HepG2 (cell line): ENCODE results near the gene SNPH. TPM values are rescaled to one million over a fixed set of nuclear protein-coding genes. Genes with fewer than 3 reads are reported as not detected.
A peak's percentile ranks its signal among the peaks of the same experiment; 100 is the strongest.
"Not testable (repeated sequence)": the region's sequence is repeated elsewhere in the genome, so short reads cannot be mapped to it uniquely, and the experiment has no call there.

Source experiments
- ATAC-seq: fragments of 200-7000 bp; cut with Tn5 transposase; 3 replicates; pipeline ENCODE4 v1.9.1; 2020; ENCODE audit warnings: mild to moderate bottlenecking, moderate library complexity
- BruUV-seq: library from RNA; stranded (reverse); fragments of 400-500 nt; replicated peaks from 2 replicates; lab custom pipeline; 2021; lab: Mats Ljungman, UMichigan
- CTCF ChIA-PET: fragments of 300-600 bp; formaldehyde crosslinking; extraction: SDS; loops from one replicate; lab custom pipeline; 2021; ENCODE audit warnings: low total read pairs, inconsistent platforms, low intra/inter-chr PET ratio; lab: Yijun Ruan, JAX
- POLR2A ChIA-PET: fragments of 350-600 bp; sonication (Branson Sonifier 250); formaldehyde crosslinking; loops from one replicate; lab custom pipeline; 2020; ENCODE audit warnings: antibody characterized with exemption, inconsistent platforms; lab: Yijun Ruan, JAX
- DNase-seq: peaks from one replicate; pipeline ENCODE4 v3.0.0-alpha.2; 2015; ENCODE audit warnings: low spot score
- FAIRE-seq: peaks from 3 replicates; lab custom pipeline; 2011; peaks lifted over from hg19 to GRCh38; lab: Jason Lieb, UNC
- H2AFZ ChIP-seq: one replicate; pipeline ENCODE4 v1.6.1; 2011; ENCODE audit warnings: low read length, inconsistent platforms
- H3K27ac ChIP-seq: fragments of 300-600 bp; 3 replicates; pipeline ENCODE4 v1.8.0; 2011; ENCODE audit warnings: mixed run types, mild to moderate bottlenecking, mixed read lengths, low read length, inconsistent platforms; ENCODE audit not compliant: insufficient read depth; ENCODE audit errors: extremely low read length
- H3K27me3 ChIP-seq, 2 experiments: fragments of 200-600 bp in 1 of 2; 2 replicates in 1 of 2; 3 replicates in 1 of 2; pipeline versions ENCODE4 v1.6.0 to v1.8.0; 2011; ENCODE audit warnings: low read length in 2 of 2, mild to moderate bottlenecking in 2 of 2, moderate library complexity in 2 of 2, inconsistent platforms in 1 of 2; ENCODE audit not compliant: insufficient read depth in 2 of 2, control insufficient read depth in 1 of 2
- H3K36me3 ChIP-seq, 2 experiments: fragments of 200-600 bp in 1 of 2; replicated peaks in 1 of 2; 2 replicates in 1 of 2; 3 replicates in 1 of 2; pipeline versions ENCODE4 v1.5.1 to v1.8.0; 2011; ENCODE audit warnings: low read length in 2 of 2, inconsistent platforms in 1 of 2; ENCODE audit not compliant: insufficient read depth in 2 of 2, control insufficient read depth in 1 of 2
- H3K4me1 ChIP-seq: 2 replicates; pipeline ENCODE4 v1.5.1; 2012; ENCODE audit warnings: low read length, inconsistent platforms; ENCODE audit not compliant: insufficient read depth
- H3K4me2 ChIP-seq: 2 replicates; pipeline ENCODE4 v1.6.0; 2011; ENCODE audit warnings: low read depth, low read length, inconsistent platforms
- H3K4me3 ChIP-seq, 3 experiments: fragments of 200-600 bp in 1 of 3; sonication (generic), shearing (Covaris generic) in 1 of 3; replicated peaks in 1 of 3; 2 replicates each; pipeline ENCODE4 v1.5.1; 2011 to 2016; ENCODE audit warnings: low read length in 3 of 3, inconsistent platforms in 2 of 3, low read depth in 2 of 3, mild to moderate bottlenecking in 2 of 3, control low read depth in 1 of 3, mixed read lengths in 1 of 3; ENCODE audit not compliant: insufficient read depth in 1 of 3
- H3K79me2 ChIP-seq: one replicate; pipeline ENCODE4 v1.6.1; 2011; ENCODE audit warnings: low read length, inconsistent platforms; ENCODE audit not compliant: insufficient read depth
- H3K9ac ChIP-seq: 2 replicates; pipeline ENCODE4 v1.6.0; 2011; ENCODE audit warnings: mild to moderate bottlenecking, low read depth, low read length, inconsistent platforms; ENCODE audit not compliant: insufficient read depth
- H3K9me3 ChIP-seq: 2 replicates; pipeline ENCODE4 v1.5.1; 2012; ENCODE audit warnings: mild to moderate bottlenecking, low read length
- H4K20me1 ChIP-seq: 2 replicates; pipeline ENCODE4 v1.6.0; 2011; ENCODE audit warnings: inconsistent platforms, mild to moderate bottlenecking, low read length, moderate library complexity; ENCODE audit not compliant: insufficient read depth
- EEA1 ChIP-seq: sonication (generic); formaldehyde crosslinking; IDR thresholded peaks from 2 replicates; pipeline ENCODE4 v1.5.1; 2020; ENCODE audit warnings: mild to moderate bottlenecking, missing genetic modification reagents, borderline replicate concordance
- NRL ChIP-seq: sonication (generic); formaldehyde crosslinking; IDR thresholded peaks from 2 replicates; pipeline ENCODE4 v1.5.0; 2020; ENCODE audit warnings: missing genetic modification reagents, mild to moderate bottlenecking, moderate library complexity, borderline replicate concordance
- PATZ1 ChIP-seq: sonication (generic); formaldehyde crosslinking; IDR thresholded peaks from 2 replicates; pipeline ENCODE4 v1.4.0; 2020; ENCODE audit warnings: missing genetic modification reagents
- SMAD1 ChIP-seq: sonication (generic); formaldehyde crosslinking; IDR thresholded peaks from 2 replicates; pipeline ENCODE4 v1.4.0; 2020; ENCODE audit warnings: missing genetic modification reagents, low read depth, mild to moderate bottlenecking, borderline replicate concordance
- ZNF281 ChIP-seq: sonication (generic); formaldehyde crosslinking; IDR thresholded peaks from 2 replicates; pipeline ENCODE4 v1.4.0; 2020; ENCODE audit warnings: missing genetic modification reagents, borderline replicate concordance
- ZNF687 ChIP-seq: sonication (generic); formaldehyde crosslinking; IDR thresholded peaks from 2 replicates; pipeline ENCODE4 v1.5.1; 2020; ENCODE audit warnings: mild to moderate bottlenecking, missing genetic modification reagents, moderate library complexity
- WGBS: methylation state at CpG from one replicate; pipeline ENCODE4 v1.1.6; 2017; ENCODE audit warnings: low lambda C conversion rate; 5-methylcytosine and 5-hydroxymethylcytosine counted together
- in situ Hi-C: cut with HindIII; loops from 2 replicates; pipeline ENCODE4 v1.10.0; 2017; ENCODE audit warnings: low pct_unique_long_range_greater_than_20kb; ENCODE audit not compliant: extremely low pct_ligation_motif_present
- intact Hi-C: fragments of 100-400 bp; cut with micrococcal nuclease; formaldehyde crosslinking; loops from one replicate; pipeline ENCODE4 v1.10.0; 2022; ENCODE audit not compliant: unreplicated experiment
- polyA plus RNA-seq, 8 experiments: library from polyadenylated mRNA; depleted of rRNA in 3 of 8; stranded (reverse) in 7 of 8; unstranded in 1 of 8; fragments of >200 nt; fragmentation: Illumina TruSeq in 4 of 8; extraction: Trizol in 4 of 8; gene quantifications; 2 replicates each; pipeline versions ENCODE4 v1.2.1 to v1.2.3, GENCODE V29; 2011 to 2016; ENCODE audit warnings: low read depth in 4 of 8, missing spikeins in 1 of 8, mixed read lengths in 1 of 8; ENCODE audit not compliant: insufficient read depth in 1 of 8
- total RNA-seq, 5 experiments: library from RNA; depleted of rRNA; stranded (reverse); fragments of >200 nt; fragmentation: Illumina TruSeq; extraction: Trizol; gene quantifications; 2 replicates each; pipeline ENCODE4 v1.2.3, GENCODE V29; 2016; ENCODE audit warnings: low read depth in 1 of 5

Gene SNPH
- total and polyA plus RNA-seq, 2 of the 13 experiments (the other 11 are each of a cell fraction or from before 2014, with no cell fraction given), result 0.09 TPM; not detected in 1

GRCh38 chr20:1266167-1266973 is at the start of gene SNPH (continued):
- TF ChIP-seq SMAD1 (CRISPR knock-in tag) (0 out of 2 replicates have a peak, but pooled peaks have one; percentile 75), PATZ1 (peak; percentile 24; the same call in 1 of the 2 replicates)

GRCh38 chr20:1216527-1217427 is 49.3 kb upstream of the SNPH start:
- H2AFZ ChIP-seq, intact Hi-C loops, H3K4me1 ChIP-seq, H3K9me3 ChIP-seq, POLR2A ChIA-PET, CTCF ChIA-PET, DNase-seq, FAIRE-seq, H3K79me2 ChIP-seq, BruUV-seq, H3K9ac ChIP-seq, ATAC-seq, in situ Hi-C loops, H3K27ac ChIP-seq, H4K20me1 ChIP-seq, H3K36me3 ChIP-seq: not testable (repeated sequence)
- H3K27me3 ChIP-seq, result peaks cover 0 to 12% of the 10 kb centered on the region in 2 experiments; a peak in 2 of 5 replicates
- peak overlapping the region in 1 of 3 experiments; percentile 19; a peak in 1 of 6 replicates for H3K4me3 ChIP-seq
- H3K4me2 ChIP-seq, result peak overlapping the region; percentile 32
- WGBS, result 38% methylated on average over 19 of the region's 19 CpGs
- TF ChIP-seq ZNF687 (CRISPR knock-in tag) (peak; percentile 13; the same call in 1 of the 2 replicates), ZNF281 (CRISPR knock-in tag) (peak; percentile 83), NRL (CRISPR knock-in tag) (0 out of 2 replicates have a peak, but pooled peaks have one; percentile 26), EEA1 (CRISPR knock-in tag) (0 out of 2 replicates have a peak, but pooled peaks have one; percentile 46)
